K562 (cell line): Measurements from ENCODE around the gene HS2ST1. TPM values are rescaled to one million over a fixed set of nuclear protein-coding genes. Genes with fewer than 3 reads are reported as not detected.

Experiments used
- ARID1B ChIP-seq: fragments of 450-650 bp; IDR thresholded peaks from 2 replicates; pipeline ENCODE4 v1.6.1; 2016; ENCODE audit warnings: antibody characterized with exemption, mild to moderate bottlenecking, inconsistent platforms
- CXXC5 ChIP-seq: fragments of 250-450 bp; sonication (Bioruptor Pico); IDR thresholded peaks from 2 replicates; pipeline ENCODE4 v1.8.0; 2022; ENCODE audit warnings: inconsistent platforms, mild to moderate bottlenecking, moderate library complexity
- DEAF1 ChIP-seq: fragments of 450-650 bp; formaldehyde crosslinking; IDR thresholded peaks from 2 replicates; pipeline ENCODE4 v1.4.0; 2020; ENCODE audit warnings: mild to moderate bottlenecking, moderate library complexity
- FOXM1 ChIP-seq, 2 experiments: fragments of 450-650 bp in 1 of 2; sonication (generic) in 1 of 2; formaldehyde crosslinking in 1 of 2; IDR thresholded peaks; 2 replicates each; pipeline versions ENCODE4 v1.6.1 to v1.9.0; 2017 to 2022; ENCODE audit warnings: low read depth in 2 of 2, mild to moderate bottlenecking in 2 of 2, missing genetic modification reagents in 1 of 2, moderate library complexity in 1 of 2
- GATAD2B ChIP-seq: fragments of 450-650 bp; IDR thresholded peaks from 2 replicates; pipeline ENCODE4 v1.6.1; 2017; ENCODE audit warnings: mild to moderate bottlenecking, borderline replicate concordance
- KLF13 ChIP-seq: fragments of 450-650 bp; IDR thresholded peaks from 2 replicates; pipeline ENCODE4 v1.6.1; 2016; ENCODE audit warnings: missing genetic modification characterization, low read depth, mild to moderate bottlenecking, missing compliant biosample characterization, moderate library complexity, borderline replicate concordance
- NCOR1 ChIP-seq: fragments of 450-650 bp; IDR thresholded peaks from 2 replicates; pipeline ENCODE4 v1.6.1; 2016; ENCODE audit warnings: mild to moderate bottlenecking, moderate library complexity
- NONO ChIP-seq, 2 experiments: fragments of 200-400 bp in 1 of 2; fragments of 450-650 bp in 1 of 2; formaldehyde crosslinking in 1 of 2; IDR thresholded peaks; 2 replicates each; pipeline ENCODE4 v1.6.1; 2017; ENCODE audit warnings: low read depth in 2 of 2, mild to moderate bottlenecking in 2 of 2, moderate library complexity in 2 of 2, low read length in 1 of 2
- RCOR1 ChIP-seq, 2 experiments: IDR thresholded peaks; 2 replicates each; pipeline ENCODE4 v1.6.1; 2012; ENCODE audit warnings: low read depth in 2 of 2, low read length in 2 of 2, borderline replicate concordance in 1 of 2, improper control_type of control experiment in 1 of 2
- TCF3 ChIP-seq: sonication (generic); formaldehyde crosslinking; IDR thresholded peaks from 2 replicates; pipeline ENCODE4 v1.4.0; 2020; ENCODE audit warnings: mild to moderate bottlenecking, missing genetic modification reagents
- USF2 ChIP-seq: sonication (generic); formaldehyde crosslinking; IDR thresholded peaks from 2 replicates; pipeline ENCODE4 v1.5.0; 2020; ENCODE audit warnings: missing genetic modification reagents
- ZNF24 ChIP-seq: fragments of 450-650 bp; IDR thresholded peaks from 2 replicates; pipeline ENCODE4 v1.6.1; 2016
- polyA plus RNA-seq, 8 experiments: library from polyadenylated mRNA; depleted of rRNA in 4 of 8; stranded (reverse) in 5 of 8; unstranded in 3 of 8; fragments of >200 nt; fragmentation: Nextera tagmentation in 2 of 8; fragmentation: Illumina TruSeq in 1 of 8; extraction: Ambion mirVana in 2 of 8; extraction: Trizol in 1 of 8; gene quantifications; 2 replicates each; pipeline versions ENCODE4 v1.2.1 to v1.2.3, GENCODE V29; 2011 to 2014; ENCODE audit warnings: inconsistent platforms in 1 of 8, missing spikeins in 1 of 8
- total RNA-seq, 7 experiments: library from RNA; depleted of rRNA in 6 of 7; stranded (reverse); fragments of >200 nt in 6 of 7; fragmentation: Illumina TruSeq in 2 of 7; extraction: Trizol in 2 of 7; gene quantifications; 2 replicates each; pipeline versions ENCODE4 v1.2.1 to v1.2.3, GENCODE V29; 2011 to 2021; ENCODE audit warnings: low replicate concordance in 1 of 7
- TF ChIP-seq, protein P1 (sequence below): fragments of 450-650 bp; IDR thresholded peaks from 2 replicates; pipeline ENCODE4 v1.6.1; 2016; ENCODE audit warnings: antibody characterized with exemption
- TF ChIP-seq, protein P2 (sequence below): fragments of 450-650 bp; IDR thresholded peaks from 2 replicates; pipeline ENCODE4 v1.6.1; 2017; ENCODE audit warnings: antibody characterized with exemption, mild to moderate bottlenecking
- TF ChIP-seq, protein P3 (sequence below): IDR thresholded peaks from 2 replicates; pipeline ENCODE4 v1.6.1; 2012; ENCODE audit warnings: low read depth, low read length, improper control_type of control experiment, borderline replicate concordance

The HS2ST1 gene
- total and polyA plus RNA-seq, 9 of the 15 experiments (the other 6 are each of a cell fraction or from before 2014, with no cell fraction given) = 7.7 to 43.3 (median 25.8) TPM

GRCh38 chr1:86991549-86992186 is 77.2 kb downstream of the HS2ST1 start (continued):
- TF ChIP-seq DEAF1 (CRISPR knock-in tag) = no peak
- TF ChIP-seq USF2 (CRISPR knock-in tag) = no peak
- no peak for TF ChIP-seq ZNF24
- TF ChIP-seq, protein P1, sequence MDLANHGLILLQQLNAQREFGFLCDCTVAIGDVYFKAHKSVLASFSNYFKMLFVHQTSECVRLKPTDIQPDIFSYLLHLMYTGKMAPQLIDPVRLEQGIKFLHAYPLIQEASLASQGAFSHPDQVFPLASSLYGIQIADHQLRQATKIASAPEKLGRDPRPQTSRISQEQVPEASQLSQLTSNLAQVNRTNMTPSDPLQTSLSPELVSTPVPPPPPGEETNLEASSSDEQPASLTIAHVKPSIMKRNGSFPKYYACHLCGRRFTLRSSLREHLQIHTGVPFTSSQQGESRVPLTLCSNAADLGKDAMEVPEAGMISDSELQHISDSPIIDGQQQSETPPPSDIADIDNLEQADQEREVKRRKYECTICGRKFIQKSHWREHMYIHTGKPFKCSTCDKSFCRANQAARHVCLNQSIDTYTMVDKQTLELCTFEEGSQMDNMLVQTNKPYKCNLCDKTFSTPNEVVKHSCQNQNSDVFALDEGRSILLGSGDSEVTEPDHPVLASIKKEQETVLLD = 0 out of 2 replicates have a peak, but pooled peaks have one; percentile 39
- no peak for TF ChIP-seq NONO (IDR thresholded peaks at IDR 0.05; ENCODE audit: low read depth in 2 of 2, low read length in 1 of 2)
- 0 out of 2 replicates have a peak, but pooled peaks have one; percentile 28 for TF ChIP-seq CXXC5
- TF ChIP-seq, protein P2, sequence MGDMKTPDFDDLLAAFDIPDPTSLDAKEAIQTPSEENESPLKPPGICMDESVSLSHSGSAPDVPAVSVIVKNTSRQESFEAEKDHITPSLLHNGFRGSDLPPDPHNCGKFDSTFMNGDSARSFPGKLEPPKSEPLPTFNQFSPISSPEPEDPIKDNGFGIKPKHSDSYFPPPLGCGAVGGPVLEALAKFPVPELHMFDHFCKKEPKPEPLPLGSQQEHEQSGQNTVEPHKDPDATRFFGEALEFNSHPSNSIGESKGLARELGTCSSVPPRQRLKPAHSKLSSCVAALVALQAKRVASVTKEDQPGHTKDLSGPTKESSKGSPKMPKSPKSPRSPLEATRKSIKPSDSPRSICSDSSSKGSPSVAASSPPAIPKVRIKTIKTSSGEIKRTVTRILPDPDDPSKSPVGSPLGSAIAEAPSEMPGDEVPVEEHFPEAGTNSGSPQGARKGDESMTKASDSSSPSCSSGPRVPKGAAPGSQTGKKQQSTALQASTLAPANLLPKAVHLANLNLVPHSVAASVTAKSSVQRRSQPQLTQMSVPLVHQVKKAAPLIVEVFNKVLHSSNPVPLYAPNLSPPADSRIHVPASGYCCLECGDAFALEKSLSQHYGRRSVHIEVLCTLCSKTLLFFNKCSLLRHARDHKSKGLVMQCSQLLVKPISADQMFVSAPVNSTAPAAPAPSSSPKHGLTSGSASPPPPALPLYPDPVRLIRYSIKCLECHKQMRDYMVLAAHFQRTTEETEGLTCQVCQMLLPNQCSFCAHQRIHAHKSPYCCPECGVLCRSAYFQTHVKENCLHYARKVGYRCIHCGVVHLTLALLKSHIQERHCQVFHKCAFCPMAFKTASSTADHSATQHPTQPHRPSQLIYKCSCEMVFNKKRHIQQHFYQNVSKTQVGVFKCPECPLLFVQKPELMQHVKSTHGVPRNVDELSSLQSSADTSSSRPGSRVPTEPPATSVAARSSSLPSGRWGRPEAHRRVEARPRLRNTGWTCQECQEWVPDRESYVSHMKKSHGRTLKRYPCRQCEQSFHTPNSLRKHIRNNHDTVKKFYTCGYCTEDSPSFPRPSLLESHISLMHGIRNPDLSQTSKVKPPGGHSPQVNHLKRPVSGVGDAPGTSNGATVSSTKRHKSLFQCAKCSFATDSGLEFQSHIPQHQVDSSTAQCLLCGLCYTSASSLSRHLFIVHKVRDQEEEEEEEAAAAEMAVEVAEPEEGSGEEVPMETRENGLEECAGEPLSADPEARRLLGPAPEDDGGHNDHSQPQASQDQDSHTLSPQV = peak; percentile 60
- TF ChIP-seq TCF3 (CRISPR knock-in tag) = peak; percentile 65
- TF ChIP-seq RCOR1 (IDR thresholded peaks at IDR 0.05; ENCODE audit: borderline replicate concordance in 1 of 2, low read depth in 2 of 2, low read length in 2 of 2) = peak in 1 of 2 experiments; percentile 60; a peak in 2 of 4 replicates
- TF ChIP-seq NCOR1 = peak; percentile 67
- peak; percentile 89 for TF ChIP-seq ARID1B
- TF ChIP-seq GATAD2B = peak; percentile 40; the same call in 1 of the 2 replicates
- no peak for TF ChIP-seq KLF13 (tag)
- TF ChIP-seq, protein P3, sequence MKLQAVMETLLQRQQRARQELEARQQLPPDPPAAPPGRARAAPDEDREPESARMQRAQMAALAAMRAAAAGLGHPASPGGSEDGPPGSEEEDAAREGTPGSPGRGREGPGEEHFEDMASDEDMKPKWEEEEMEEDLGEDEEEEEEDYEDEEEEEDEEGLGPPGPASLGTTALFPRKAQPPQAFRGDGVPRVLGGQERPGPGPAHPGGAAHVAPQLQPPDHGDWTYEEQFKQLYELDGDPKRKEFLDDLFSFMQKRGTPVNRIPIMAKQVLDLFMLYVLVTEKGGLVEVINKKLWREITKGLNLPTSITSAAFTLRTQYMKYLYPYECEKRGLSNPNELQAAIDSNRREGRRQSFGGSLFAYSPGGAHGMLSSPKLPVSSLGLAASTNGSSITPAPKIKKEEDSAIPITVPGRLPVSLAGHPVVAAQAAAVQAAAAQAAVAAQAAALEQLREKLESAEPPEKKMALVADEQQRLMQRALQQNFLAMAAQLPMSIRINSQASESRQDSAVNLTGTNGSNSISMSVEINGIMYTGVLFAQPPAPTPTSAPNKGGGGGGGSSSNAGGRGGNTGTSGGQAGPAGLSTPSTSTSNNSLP = 0 out of 2 replicates have a peak, but pooled peaks have one; percentile 58
- 0 out of 2 replicates have a peak, but pooled peaks have one; percentile 27 for TF ChIP-seq FOXM1 (IDR thresholded peaks at IDR 0.05; ENCODE audit: low read depth)
- no peak for TF ChIP-seq FOXM1 (CRISPR knock-in tag; IDR thresholded peaks at IDR 0.05; ENCODE audit: low read depth)
